H1 (cell line): ENCODE measurements around the gene LRRC27. TPM values are rescaled to one million over a fixed set of nuclear protein-coding genes. Genes with fewer than 3 reads are reported as not detected.

Experiments
- CTCF ChIA-PET: fragments of 300-600 bp; sonication (Branson Sonifier 250); formaldehyde crosslinking; loops from one replicate; lab custom pipeline; 2021; ENCODE audit not compliant: partially characterized antibody; lab: Charles Lee
- POLR2A ChIA-PET: fragments of 300-600 bp; sonication (Branson Sonifier 250); formaldehyde crosslinking; loops from one replicate; lab custom pipeline; 2021; ENCODE audit warnings: inconsistent platforms; ENCODE audit not compliant: partially characterized antibody; lab: Charles Lee
- DNase-seq, 2 experiments: peaks; one replicate each; pipeline versions ENCODE4 v3.0.0 to v3.0.0-alpha.2; 2010 to 2022; ENCODE audit warnings: low spot score in 2 of 2, low read depth in 1 of 2, mixed read lengths in 1 of 2
- FAIRE-seq: peaks from 2 replicates; lab custom pipeline; 2011; peaks lifted over from hg19 to GRCh38; lab: Jason Lieb, UNC
- H2AFZ ChIP-seq: 2 replicates; pipeline ENCODE4 v1.8.1; 2012; ENCODE audit warnings: low read length, inconsistent platforms
- H2AK5ac ChIP-seq: 2 replicates; pipeline ENCODE4 v1.6.1; 2013; ENCODE audit warnings: low read depth, low read length
- H2BK120ac ChIP-seq: replicated peaks from 2 replicates; pipeline ENCODE3; 2013; ENCODE audit warnings: low read depth, low read length, inconsistent platforms
- H2BK12ac ChIP-seq: 2 replicates; pipeline ENCODE4 v1.6.1; 2013; ENCODE audit warnings: low read depth, low read length
- H2BK15ac ChIP-seq: 2 replicates; pipeline ENCODE4 v1.6.1; 2013; ENCODE audit warnings: low read length
- H2BK20ac ChIP-seq: 2 replicates; pipeline ENCODE4 v1.6.1; 2013; ENCODE audit warnings: low read length
- H2BK5ac ChIP-seq: 2 replicates; pipeline ENCODE4 v1.6.1; 2013; ENCODE audit warnings: low read depth, low read length
- H3K14ac ChIP-seq: 2 replicates; pipeline ENCODE4 v1.6.1; 2013; ENCODE audit warnings: inconsistent platforms; ENCODE audit not compliant: insufficient read length
- H3K18ac ChIP-seq: 2 replicates; pipeline ENCODE4 v1.6.1; 2013; ENCODE audit warnings: low read length; ENCODE audit errors: extremely low read depth
- H3K23ac ChIP-seq: 2 replicates; pipeline ENCODE4 v1.6.1; 2013; ENCODE audit warnings: inconsistent platforms; ENCODE audit not compliant: insufficient read length
- H3K23me2 ChIP-seq: 2 replicates; pipeline ENCODE4 v1.6.1; 2013; ENCODE audit warnings: low read depth, low read length
- H3K27ac ChIP-seq: 2 replicates; pipeline ENCODE4 v1.6.1; 2011; ENCODE audit warnings: low read depth, low read length, inconsistent platforms
- H3K27me3 ChIP-seq, 4 experiments: replicated peaks in 1 of 4; 1 replicate in 1 of 4; 2 replicates in 3 of 4; pipeline versions ENCODE4 v1.6.1 to v1.8.1; 2011 to 2013; ENCODE audit warnings: low read length in 3 of 4, mild to moderate bottlenecking in 3 of 4, inconsistent platforms in 2 of 4, mixed read lengths in 2 of 4, moderate library complexity in 1 of 4; ENCODE audit not compliant: control insufficient read depth in 3 of 4, insufficient read depth in 3 of 4; ENCODE audit errors: extremely low read depth in 1 of 4
- H3K36me3 ChIP-seq, 4 experiments: 2 replicates each; pipeline versions ENCODE4 v1.6.1 to v1.8.1; 2011 to 2013; ENCODE audit warnings: mild to moderate bottlenecking in 4 of 4, low read length in 3 of 4, moderate library complexity in 2 of 4, control low read depth in 1 of 4, inconsistent platforms in 1 of 4; ENCODE audit not compliant: insufficient read depth in 4 of 4, control insufficient read depth in 2 of 4
- H3K4ac ChIP-seq: replicated peaks from 2 replicates; pipeline ENCODE3; 2013; ENCODE audit warnings: low read length, low read depth, mixed read lengths, inconsistent platforms; ENCODE audit not compliant: insufficient read length
- H3K4me1 ChIP-seq, 4 experiments: replicated peaks in 1 of 4; 1 replicate in 1 of 4; 2 replicates in 3 of 4; pipeline versions ENCODE4 v1.6.1 to v1.8.1; 2011 to 2013; ENCODE audit warnings: low read length in 3 of 4, inconsistent platforms in 2 of 4, mixed read lengths in 1 of 4; ENCODE audit not compliant: insufficient read depth in 4 of 4, control insufficient read depth in 3 of 4
- H3K4me2 ChIP-seq, 2 experiments: 2 replicates each; pipeline versions ENCODE4 v1.6.1 to v1.8.1; 2011 to 2013; ENCODE audit warnings: low read depth in 2 of 2, low read length in 2 of 2, control low read depth in 1 of 2, inconsistent platforms in 1 of 2, mild to moderate bottlenecking in 1 of 2; ENCODE audit not compliant: insufficient read depth in 1 of 2
- H3K4me3 ChIP-seq, 4 experiments: fragments of 200-600, 300-600 bp in 1 of 4; sonication (generic), shearing (Covaris generic), sonication (Bioruptor Twin) in 1 of 4; 2 replicates each; pipeline versions ENCODE4 v1.5.1 to v1.8.1; 2011 to 2016; ENCODE audit warnings: low read length in 4 of 4, low read depth in 3 of 4, control low read depth in 2 of 4, inconsistent platforms in 2 of 4, mild to moderate bottlenecking in 2 of 4, mixed read lengths in 1 of 4, moderate library complexity in 1 of 4; ENCODE audit not compliant: insufficient read depth in 2 of 4; ENCODE audit errors: extremely low read depth in 1 of 4
- H3K56ac ChIP-seq: replicated peaks from 2 replicates; pipeline ENCODE3; 2013; ENCODE audit warnings: low read depth, mild to moderate bottlenecking, mixed read lengths, low read length, inconsistent platforms; ENCODE audit not compliant: insufficient read length
- H3K79me1 ChIP-seq: 2 replicates; pipeline ENCODE4 v1.6.1; 2013; ENCODE audit warnings: low read depth, low read length, control low read depth
- H3K79me2 ChIP-seq, 2 experiments: 2 replicates each; pipeline versions ENCODE4 v1.6.1 to v1.8.1; 2012 to 2013; ENCODE audit warnings: low read length in 2 of 2, mild to moderate bottlenecking in 2 of 2, inconsistent platforms in 1 of 2; ENCODE audit not compliant: insufficient read depth in 2 of 2, control insufficient read depth in 1 of 2
- H3K9ac ChIP-seq, 4 experiments: replicated peaks in 1 of 4; 1 replicate in 1 of 4; 2 replicates in 3 of 4; pipeline versions ENCODE4 v1.6.1 to v1.8.1; 2011 to 2013; ENCODE audit warnings: low read depth in 3 of 4, low read length in 3 of 4, control low read depth in 2 of 4, mild to moderate bottlenecking in 2 of 4, moderate library complexity in 2 of 4, inconsistent platforms in 1 of 4; ENCODE audit errors: extremely low read depth in 1 of 4
- H3K9me3 ChIP-seq, 2 experiments: 2 replicates each; pipeline versions ENCODE4 v1.6.1 to v1.8.1; 2012 to 2013; ENCODE audit warnings: mild to moderate bottlenecking in 2 of 2, moderate library complexity in 2 of 2, control low read depth in 1 of 2, inconsistent platforms in 1 of 2, low read depth in 1 of 2, low read length in 1 of 2, mixed read lengths in 1 of 2; ENCODE audit not compliant: insufficient read depth in 2 of 2
- H4K20me1 ChIP-seq, 2 experiments: replicated peaks in 1 of 2; 2 replicates each; pipeline versions ENCODE3 to v1.8.1; 2011 to 2013; ENCODE audit warnings: inconsistent platforms in 2 of 2, low read length in 2 of 2, mild to moderate bottlenecking in 1 of 2; ENCODE audit not compliant: insufficient read depth in 2 of 2, control insufficient read depth in 1 of 2
- H4K5ac ChIP-seq: 2 replicates; pipeline ENCODE4 v1.6.1; 2013; ENCODE audit warnings: low read length, low read depth, mixed read lengths, inconsistent platforms; ENCODE audit not compliant: insufficient read length
- H4K8ac ChIP-seq: 2 replicates; pipeline ENCODE4 v1.8.0; 2013; ENCODE audit warnings: mild to moderate bottlenecking, moderate library complexity, low read length, inconsistent platforms; ENCODE audit not compliant: insufficient read depth; ENCODE audit errors: extremely low read depth
- H4K91ac ChIP-seq: replicated peaks from 2 replicates; pipeline ENCODE3; 2013; ENCODE audit warnings: low read length, mixed read lengths, inconsistent platforms; ENCODE audit not compliant: insufficient read length
- BRCA1 ChIP-seq: IDR thresholded peaks from 2 replicates; pipeline ENCODE4 v1.6.1; 2012; ENCODE audit warnings: low read depth, low read length, improper control_type of control experiment
- CREB1 ChIP-seq: IDR thresholded peaks from 2 replicates; pipeline ENCODE4 v1.6.1; 2012; ENCODE audit warnings: inconsistent platforms
- EZH2 ChIP-seq: fragments of 200-600 bp; sonication (generic); IDR thresholded peaks from 2 replicates; pipeline ENCODE4 v1.7.1; 2012; ENCODE audit warnings: low read depth, mild to moderate bottlenecking, moderate library complexity, low read length, inconsistent platforms; ENCODE audit not compliant: severe bottlenecking
- RAD21 ChIP-seq, 2 experiments: IDR thresholded peaks in 1 of 2; conservative IDR thresholded peaks in 1 of 2; 2 replicates each; pipeline ENCODE4 v1.6.1; 2011; ENCODE audit warnings: low read depth in 2 of 2, low read length in 2 of 2, improper control_type of control experiment in 1 of 2, inconsistent platforms in 1 of 2, mild to moderate bottlenecking in 1 of 2, moderate library complexity in 1 of 2
- SP1 ChIP-seq: IDR thresholded peaks from 2 replicates; pipeline ENCODE4 v1.6.1; 2011; ENCODE audit warnings: low read depth, low read length
- SP2 ChIP-seq: IDR thresholded peaks from 2 replicates; pipeline ENCODE4 v1.6.1; 2012; ENCODE audit warnings: mild to moderate bottlenecking, low read length, inconsistent platforms
- SP4 ChIP-seq: IDR thresholded peaks from 2 replicates; pipeline ENCODE4 v1.6.1; 2012; ENCODE audit warnings: low read length, inconsistent platforms
- WGBS, 2 experiments: shearing (Covaris generic) in 1 of 2; methylation state at CpG; one replicate each; pipeline versions ENCODE4 v1.1.6 to v1.1.7; 2013 to 2015; ENCODE audit warnings: low lambda C conversion rate in 2 of 2, mixed read lengths in 2 of 2, inconsistent platforms in 1 of 2, low coverage in 1 of 2, missing lambda C conversion rate in 1 of 2; ENCODE audit not compliant: insufficient replicate concordance in 2 of 2, insufficient coverage in 1 of 2, insufficient read length in 1 of 2; ENCODE audit errors: extremely low coverage in 1 of 2, missing lambda C conversion rate in 1 of 2; 5-methylcytosine and 5-hydroxymethylcytosine counted together
- polyA plus RNA-seq, 7 experiments: library from polyadenylated mRNA; depleted of rRNA in 3 of 7; stranded (reverse) in 5 of 7; unstranded in 2 of 7; fragments of >200 nt in 5 of 7; fragments of 200-250 nt in 2 of 7; gene quantifications; 1 replicate in 5 of 7; 2 replicates in 1 of 7; 4 replicates in 1 of 7; pipeline versions ENCODE4 v1.2.1 to v1.2.3, GENCODE V29; 2011 to 2013; ENCODE audit warnings: missing spikeins in 2 of 7, mixed read lengths in 2 of 7
- total RNA-seq: library from RNA; stranded (reverse); fragmentation: NEBNext Ultra II Directional; extraction: Animal tissue kit (Norgen Biotek cat#: 25700); gene quantifications from 2 replicates; pipeline ENCODE4 v1.2.1, GENCODE V29; 2021

LRRC27 gene
- total and polyA plus RNA-seq, 2 of the 8 experiments (the other 6 are each of a cell fraction or from before 2014, with no cell fraction given) = 1.2 to 3.8 TPM

- no peak overlapping the region for H2BK120ac ChIP-seq
- H3K36me3 ChIP-seq = no peaks in the 10 kb centered on the region
- H3K4me1 ChIP-seq = peaks cover 0 to 5% (median under 1%) of the 10 kb centered on the region in 4 experiments; a peak in 3 of 7 replicates
- H3K4ac ChIP-seq = no peak overlapping the region
- H3K4me3 ChIP-seq = no peak overlapping the region
- CTCF ChIA-PET = interaction anchor here (0.6 to 1.8 kb wide), 7 partner anchors 9 to 139 kb away, joined by 3 to 8 read pairs (median 3); no protein-coding TSS in a partner anchor
- no peak overlapping the region for H4K5ac ChIP-seq
- H3K18ac ChIP-seq = no peak overlapping the region
- no peak overlapping the region for H4K8ac ChIP-seq
- H3K27ac ChIP-seq = no peak overlapping the region
- no peak overlapping the region for H2AFZ ChIP-seq
- WGBS, 2 experiments = 84% methylated on average over 21 of the region's 21 CpGs; no CpG with 5 or more reads in 1 of the 2 experiments
- POLR2A ChIA-PET = interaction anchor here (1.0 kb wide), 1 partner anchor 9 kb away, joined by 5 read pairs; no protein-coding TSS in a partner anchor
- H3K56ac ChIP-seq = no peak overlapping the region
- H3K14ac ChIP-seq = no peak overlapping the region
- no peak overlapping the region for H2BK20ac ChIP-seq
- no peak overlapping the region for H2BK15ac ChIP-seq
- H4K91ac ChIP-seq = no peak overlapping the region
- H3K4me2 ChIP-seq = no peak overlapping the region
- H3K27me3 ChIP-seq = peaks cover 7 to 18% (median 17%) of the 10 kb centered on the region in 4 experiments; a peak in 6 of 7 replicates
- no peak overlapping the region for H2AK5ac ChIP-seq
- H3K23me2 ChIP-seq = peaks cover 7% of the 10 kb centered on the region; the same call in 1 of the 2 replicates
- peaks cover 0 to 1% of the 10 kb centered on the region in 2 experiments for H4K20me1 ChIP-seq
- H2BK12ac ChIP-seq = no peak overlapping the region
- H2BK5ac ChIP-seq = no peak overlapping the region
- no peak overlapping the region for H3K9ac ChIP-seq
- no peaks in the 10 kb centered on the region for H3K79me1 ChIP-seq
- FAIRE-seq (no peak), DNase-seq (no peak)
- peaks cover 10 to 13% of the 10 kb centered on the region in 2 experiments for H3K9me3 ChIP-seq
- TF ChIP-seq SP2 (no peak), SP4 (no peak), CREB1 (no peak), SP1 (no peak), BRCA1 (no peak), RAD21 (IDR thresholded peaks at IDR 0.05 in 1 of 2, conservative IDR thresholded peaks at IDR 0.05 in 1 of 2; ENCODE audit: low read depth in 2 of 2, low read length in 2 of 2) (no peak), EZH2 (no peak)
- H3K23ac ChIP-seq = no peak overlapping the region
- H3K79me2 ChIP-seq = no peaks in the 10 kb centered on the region
Measured at GRCh38 chr10:132303361-132304115, 28.5 kb upstream of the LRRC27 start.
